KG1 (cell line): ENCODE data around the gene IRF2BP2.

Experiments
- DNase-seq: peaks from one replicate; lab custom pipeline; 2025; lab: John Stamatoyannopoulos, UW

The IRF2BP2 gene

GRCh38 chr1:234613128-234613875, 3.3 kb upstream of the IRF2BP2 start:
- peak; percentile 50 for DNase-seq

GRCh38 chr1:234612352-234613127, 2.6 kb upstream of the IRF2BP2 start:
- DNase-seq: peak; percentile 58

GRCh38 chr1:234611847-234612351, 1.9 kb upstream of the IRF2BP2 start:
- DNase-seq: peak; percentile 28

GRCh38 chr1:234611225-234611846, 1.4 kb upstream of the IRF2BP2 start:
- DNase-seq: peak; percentile 81

GRCh38 chr1:234610666-234611224, 767 bp upstream of the IRF2BP2 start:
- peak; percentile 86 for DNase-seq

GRCh38 chr1:234609691-234610042, 311 bp downstream of the IRF2BP2 start:
- DNase-seq: no peak

- no peak for DNase-seq
These were observed 877 bp downstream of the IRF2BP2 start for GRCh38 chr1:234608911-234609690.

- peak; percentile 51 for DNase-seq
These were observed 1.7 kb downstream of the IRF2BP2 start for GRCh38 chr1:234608025-234608910.

GRCh38 chr1:234607109-234608024, 2.6 kb downstream of the IRF2BP2 start:
- DNase-seq: no peak

GRCh38 chr1:234606784-234607108, 3.2 kb downstream of the IRF2BP2 start:
- no peak for DNase-seq

GRCh38 chr1:234605983-234606783, 3.8 kb downstream of the IRF2BP2 start:
- peak; percentile 42 for DNase-seq

GRCh38 chr1:234605399-234605982, 4.5 kb downstream of the IRF2BP2 start:
- DNase-seq: no peak

GRCh38 chr1:234604495-234605398, 5.2 kb downstream of the IRF2BP2 start:
- DNase-seq: peak; percentile 30

GRCh38 chr1:234603221-234604204, 6.5 kb downstream of the IRF2BP2 start:
- DNase-seq: no peak

GRCh38 chr1:234602334-234603220, 7.4 kb downstream of the IRF2BP2 start:
- DNase-seq: no peak
